ENCODE data around the gene ADAM12. TPM values are rescaled to one million over a fixed set of nuclear protein-coding genes. Genes with fewer than 3 reads are reported as not detected.

ADAM12 gene
- total RNA-seq, 4 donors from 2014 or later = under 0.01 to 60.8 (median 0.64) TPM; not detected in 1

DNA sequence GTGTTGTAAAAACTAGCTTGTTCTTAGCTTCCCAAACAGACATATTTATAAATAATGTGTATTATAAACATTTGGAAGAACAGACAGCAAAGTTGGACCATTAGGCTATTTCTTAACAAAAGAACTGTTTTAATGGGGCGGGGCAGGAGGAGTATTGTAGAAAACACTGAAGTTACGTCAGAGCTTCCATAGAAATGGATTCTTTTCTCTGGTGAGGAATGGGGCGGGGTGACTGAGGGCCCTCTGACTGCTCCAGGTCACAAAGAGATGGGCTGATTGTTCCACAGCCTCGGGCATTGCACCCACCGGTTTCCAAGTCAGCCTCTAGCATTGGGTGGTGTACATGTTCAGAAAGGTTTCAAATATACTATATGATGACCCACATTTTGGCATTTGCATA lies 36.8 kb upstream of the ADAM12 start:
- DNase-seq = no peak
- no peaks in the 10 kb centered on the region for H3K36me3 ChIP-seq
- no peaks in the 10 kb centered on the region for H3K27me3 ChIP-seq
- TF ChIP-seq POLR2A (IDR thresholded peaks at IDR 0.05) = no peak
- TF ChIP-seq, protein P1, sequence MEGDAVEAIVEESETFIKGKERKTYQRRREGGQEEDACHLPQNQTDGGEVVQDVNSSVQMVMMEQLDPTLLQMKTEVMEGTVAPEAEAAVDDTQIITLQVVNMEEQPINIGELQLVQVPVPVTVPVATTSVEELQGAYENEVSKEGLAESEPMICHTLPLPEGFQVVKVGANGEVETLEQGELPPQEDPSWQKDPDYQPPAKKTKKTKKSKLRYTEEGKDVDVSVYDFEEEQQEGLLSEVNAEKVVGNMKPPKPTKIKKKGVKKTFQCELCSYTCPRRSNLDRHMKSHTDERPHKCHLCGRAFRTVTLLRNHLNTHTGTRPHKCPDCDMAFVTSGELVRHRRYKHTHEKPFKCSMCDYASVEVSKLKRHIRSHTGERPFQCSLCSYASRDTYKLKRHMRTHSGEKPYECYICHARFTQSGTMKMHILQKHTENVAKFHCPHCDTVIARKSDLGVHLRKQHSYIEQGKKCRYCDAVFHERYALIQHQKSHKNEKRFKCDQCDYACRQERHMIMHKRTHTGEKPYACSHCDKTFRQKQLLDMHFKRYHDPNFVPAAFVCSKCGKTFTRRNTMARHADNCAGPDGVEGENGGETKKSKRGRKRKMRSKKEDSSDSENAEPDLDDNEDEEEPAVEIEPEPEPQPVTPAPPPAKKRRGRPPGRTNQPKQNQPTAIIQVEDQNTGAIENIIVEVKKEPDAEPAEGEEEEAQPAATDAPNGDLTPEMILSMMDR (IDR thresholded peaks at IDR 0.05) = no peak
- intact Hi-C loops (cut with DNase I; ENCODE audit: low total_unique reads) = no loop called here
- no peaks in the 10 kb centered on the region for H3K9me3 ChIP-seq
- H3K27ac ChIP-seq = no peak overlapping the region
- no peaks in the 10 kb centered on the region for H3K4me1 ChIP-seq
- no peak overlapping the region for H3K4me3 ChIP-seq

DNA sequence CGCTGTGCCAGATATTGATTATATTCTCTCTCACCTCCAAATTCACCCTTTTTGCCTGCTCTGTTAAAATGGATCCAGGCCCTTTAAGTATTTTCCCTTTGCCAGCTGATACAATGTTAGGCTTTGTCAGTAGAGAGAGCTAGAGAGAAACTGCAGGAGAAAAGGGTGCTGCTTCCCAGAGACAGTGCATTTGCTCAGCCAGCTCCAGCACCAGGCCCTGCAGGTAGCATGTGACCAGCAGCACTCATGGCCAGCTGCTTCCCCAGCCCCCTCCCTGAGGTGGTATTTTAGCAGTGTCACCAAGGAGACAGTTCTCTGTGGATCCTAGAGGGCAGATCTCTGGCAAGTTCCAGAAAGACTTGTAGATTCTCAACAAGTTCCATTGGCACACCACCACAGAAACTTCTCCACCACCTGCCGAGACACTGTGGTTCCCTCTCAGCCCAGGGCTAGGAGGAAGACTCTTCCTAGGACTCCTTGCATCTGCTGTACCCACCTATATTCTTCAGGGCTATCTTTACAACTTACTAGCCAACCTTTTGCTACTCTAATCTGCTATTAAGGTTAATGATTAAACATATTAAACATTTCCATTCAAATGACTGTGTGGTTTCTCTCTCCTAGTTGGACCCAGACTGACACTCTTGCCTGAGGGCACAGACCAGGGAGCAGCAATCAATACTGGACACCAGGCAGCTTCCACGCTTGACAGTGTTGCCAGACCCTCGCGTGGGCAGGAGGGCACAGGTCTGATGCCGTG lies 35.6 kb upstream of the ADAM12 start:
- Histone ChIP-seq H3K36me3 (no peaks in the 10 kb centered on the region), H3K4me3 (no peak overlapping the region), H3K4me1 (no peaks in the 10 kb centered on the region), H3K27ac (no peak overlapping the region), H3K9me3 (no peaks in the 10 kb centered on the region), H3K27me3 (no peaks in the 10 kb centered on the region)
- TF ChIP-seq POLR2A (IDR thresholded peaks at IDR 0.05) = no peak
- TF ChIP-seq, protein P1 (IDR thresholded peaks at IDR 0.05) = no peak
- no peak for DNase-seq
- intact Hi-C loops (cut with DNase I; ENCODE audit: low total_unique reads) = no loop called here

DNA sequence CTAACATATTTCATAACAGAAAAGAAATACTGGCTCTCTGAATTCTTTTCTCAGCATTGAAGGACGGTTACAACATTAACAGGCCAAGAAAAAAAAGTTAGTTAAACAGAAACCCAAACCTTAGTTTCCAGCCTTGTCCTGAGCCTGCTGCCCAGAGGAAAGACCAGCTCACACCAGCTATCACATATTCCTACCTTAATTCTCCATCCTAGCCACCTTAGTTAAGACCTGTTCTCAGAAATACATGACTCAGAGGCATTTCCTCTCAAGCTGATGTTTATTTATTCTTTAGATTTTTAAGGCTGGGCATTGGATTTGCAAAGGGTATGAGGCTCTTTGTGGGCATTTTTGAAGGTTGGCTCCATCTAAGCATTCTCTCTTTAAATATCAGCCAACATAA lies 34.3 kb upstream of the ADAM12 start:
- intact Hi-C loops (cut with DNase I; ENCODE audit: low total_unique reads) = no loop called here
- Histone ChIP-seq H3K9me3 (no peaks in the 10 kb centered on the region), H3K27me3 (no peaks in the 10 kb centered on the region), H3K4me1 (no peaks in the 10 kb centered on the region), H3K36me3 (no peaks in the 10 kb centered on the region), H3K27ac (no peak overlapping the region), H3K4me3 (no peak overlapping the region)
- TF ChIP-seq, protein P1 (IDR thresholded peaks at IDR 0.05) = no peak
- TF ChIP-seq POLR2A (IDR thresholded peaks at IDR 0.05) = no peak
- no peak for DNase-seq

DNA sequence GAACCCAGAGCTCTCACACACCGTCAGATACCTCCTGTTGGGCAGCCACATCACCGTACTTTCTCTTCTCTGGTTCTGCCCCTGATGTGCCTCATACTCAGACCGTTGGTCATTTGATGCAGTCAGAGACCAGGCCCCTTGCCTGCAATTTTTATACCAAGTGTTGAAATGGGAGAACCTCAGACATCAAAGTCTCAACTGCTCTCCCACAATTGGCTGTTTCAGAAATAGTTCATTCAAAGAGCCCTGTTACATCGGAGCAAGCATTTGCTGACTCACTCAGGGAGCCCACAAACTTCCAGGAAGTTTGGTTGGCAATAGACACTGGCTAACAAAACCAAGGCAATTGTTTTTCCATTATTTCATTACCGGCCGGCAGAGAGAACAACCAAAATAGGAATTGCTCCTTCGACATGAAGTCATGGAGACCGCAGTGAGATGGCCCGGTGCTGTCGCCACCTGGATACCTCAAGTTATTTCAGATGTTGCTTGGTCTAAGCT lies 33.5 kb upstream of the ADAM12 start:
- DNase-seq = no peak
- Histone ChIP-seq H3K4me3 (no peak overlapping the region), H3K27ac (no peak overlapping the region), H3K27me3 (no peaks in the 10 kb centered on the region), H3K9me3 (no peaks in the 10 kb centered on the region), H3K36me3 (no peaks in the 10 kb centered on the region), H3K4me1 (no peaks in the 10 kb centered on the region)
- intact Hi-C loops (cut with DNase I; ENCODE audit: low total_unique reads) = no loop called here
- TF ChIP-seq, protein P1 (IDR thresholded peaks at IDR 0.05) = no peak
- TF ChIP-seq POLR2A (IDR thresholded peaks at IDR 0.05) = no peak

DNA sequence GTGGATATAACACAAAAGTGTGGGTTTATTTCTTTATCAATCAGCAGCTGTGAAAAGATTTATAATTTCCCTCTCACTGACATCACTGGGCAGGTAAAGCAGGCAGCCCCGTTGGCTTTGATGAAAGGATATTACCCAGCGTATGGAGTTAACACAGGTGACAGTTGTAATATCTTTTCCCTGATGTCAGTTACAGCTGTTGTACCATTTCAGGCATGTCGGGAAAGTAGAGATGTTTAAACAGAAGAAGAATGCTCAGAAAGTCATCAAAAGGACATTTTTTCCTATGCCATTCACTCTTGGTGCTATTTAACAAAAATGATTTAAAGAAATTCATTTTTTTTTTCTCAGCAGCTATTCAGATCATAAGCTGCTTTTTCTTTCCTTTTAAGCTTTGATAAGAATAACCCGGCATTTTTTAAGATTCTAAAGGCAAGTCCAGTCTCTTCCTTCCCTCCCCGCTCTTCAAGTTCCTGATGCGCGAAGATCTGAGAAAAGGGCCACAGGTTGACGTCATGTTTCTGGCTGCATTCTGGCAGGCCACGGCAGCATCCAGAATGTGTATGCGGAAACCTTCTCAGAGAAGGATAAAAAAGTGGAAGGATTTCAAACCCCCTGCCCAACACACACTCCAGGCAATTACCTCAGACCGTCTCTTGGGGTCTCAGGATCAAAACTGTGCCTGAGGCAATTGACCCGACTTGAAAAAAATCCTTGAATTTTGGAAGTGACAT lies 32.5 kb upstream of the ADAM12 start:
- Histone ChIP-seq H3K27ac (no peak overlapping the region), H3K27me3 (no peaks in the 10 kb centered on the region), H3K4me3 (no peak overlapping the region), H3K36me3 (no peaks in the 10 kb centered on the region), H3K4me1 (no peaks in the 10 kb centered on the region), H3K9me3 (no peaks in the 10 kb centered on the region)
- intact Hi-C loops (cut with DNase I; ENCODE audit: low total_unique reads) = no loop called here
- DNase-seq = no peak
- no peak for TF ChIP-seq POLR2A (IDR thresholded peaks at IDR 0.05)
- TF ChIP-seq, protein P1 (IDR thresholded peaks at IDR 0.05) = no peak

Data from uterus (tissue), 4 donors.